ENCODE measurements around the gene PIK3R5. TPM values are rescaled to one million over a fixed set of nuclear protein-coding genes. Genes with fewer than 3 reads are reported as not detected.

PIK3R5 gene
- total and polyA plus RNA-seq, 8 donors, result 0.90 to 29.8 (median 5.1) TPM; not detected in 1

DNA sequence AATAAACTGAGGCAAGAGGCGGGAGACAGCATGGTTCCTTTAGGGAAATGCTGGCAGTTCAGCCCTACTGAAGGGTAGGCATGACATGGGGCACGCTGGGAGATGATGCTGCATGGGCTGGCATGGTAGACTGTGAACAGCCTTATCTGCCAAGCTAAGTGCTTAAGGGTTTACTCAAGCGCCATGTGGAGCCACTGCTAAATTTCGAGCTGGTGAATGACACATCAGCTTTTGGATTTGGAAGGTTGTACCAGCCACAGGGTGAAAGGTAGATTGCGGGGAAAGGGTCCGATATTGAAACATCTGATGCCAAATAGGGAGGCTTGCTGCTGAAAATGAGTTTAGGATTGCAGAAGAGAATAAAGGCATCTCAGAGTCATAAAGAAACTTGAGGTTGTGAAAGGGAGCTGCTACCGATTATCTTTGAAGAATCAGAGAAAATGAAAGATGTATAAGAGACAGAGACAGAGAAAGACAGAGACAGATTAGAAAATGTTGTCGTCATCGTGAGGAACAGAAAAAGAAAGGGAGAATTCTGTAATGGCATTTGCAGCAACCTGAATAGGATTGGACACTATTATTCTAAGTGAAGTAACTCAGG is 16.3 kb downstream of the PIK3R5 start:
- H3K27ac ChIP-seq, result no peak overlapping the region
- H3K4me1 ChIP-seq, result peaks cover 0 to 9% (median 0%) of the 10 kb centered on the region in 4 donors
- peaks cover 0 to 4% (median 0%) of the 10 kb centered on the region in 3 donors for H3K27me3 ChIP-seq
- 78 to 84% (median 79%) methylated on average over 9 of the region's 9 CpGs for WGBS, 5 donors
- no peak for DNase-seq
- no peak for TF ChIP-seq EP300 (IDR thresholded peaks at IDR 0.05)
- TF ChIP-seq, protein P1, sequence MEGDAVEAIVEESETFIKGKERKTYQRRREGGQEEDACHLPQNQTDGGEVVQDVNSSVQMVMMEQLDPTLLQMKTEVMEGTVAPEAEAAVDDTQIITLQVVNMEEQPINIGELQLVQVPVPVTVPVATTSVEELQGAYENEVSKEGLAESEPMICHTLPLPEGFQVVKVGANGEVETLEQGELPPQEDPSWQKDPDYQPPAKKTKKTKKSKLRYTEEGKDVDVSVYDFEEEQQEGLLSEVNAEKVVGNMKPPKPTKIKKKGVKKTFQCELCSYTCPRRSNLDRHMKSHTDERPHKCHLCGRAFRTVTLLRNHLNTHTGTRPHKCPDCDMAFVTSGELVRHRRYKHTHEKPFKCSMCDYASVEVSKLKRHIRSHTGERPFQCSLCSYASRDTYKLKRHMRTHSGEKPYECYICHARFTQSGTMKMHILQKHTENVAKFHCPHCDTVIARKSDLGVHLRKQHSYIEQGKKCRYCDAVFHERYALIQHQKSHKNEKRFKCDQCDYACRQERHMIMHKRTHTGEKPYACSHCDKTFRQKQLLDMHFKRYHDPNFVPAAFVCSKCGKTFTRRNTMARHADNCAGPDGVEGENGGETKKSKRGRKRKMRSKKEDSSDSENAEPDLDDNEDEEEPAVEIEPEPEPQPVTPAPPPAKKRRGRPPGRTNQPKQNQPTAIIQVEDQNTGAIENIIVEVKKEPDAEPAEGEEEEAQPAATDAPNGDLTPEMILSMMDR (IDR thresholded peaks at IDR 0.05), result no peak
- TF ChIP-seq POLR2AphosphoS5 (IDR thresholded peaks at IDR 0.05), result no peak
- TF ChIP-seq POLR2A (IDR thresholded peaks at IDR 0.05), result no peak
- intact Hi-C loops (cut with DNase I; ENCODE audit: low total_unique reads), result no loop called here
- H3K36me3 ChIP-seq, result no peaks in the 10 kb centered on the region
- H3K9me3 ChIP-seq, result peaks cover 0 to 12% (median 4%) of the 10 kb centered on the region in 4 donors
- H3K4me3 ChIP-seq, result no peak overlapping the region

DNA sequence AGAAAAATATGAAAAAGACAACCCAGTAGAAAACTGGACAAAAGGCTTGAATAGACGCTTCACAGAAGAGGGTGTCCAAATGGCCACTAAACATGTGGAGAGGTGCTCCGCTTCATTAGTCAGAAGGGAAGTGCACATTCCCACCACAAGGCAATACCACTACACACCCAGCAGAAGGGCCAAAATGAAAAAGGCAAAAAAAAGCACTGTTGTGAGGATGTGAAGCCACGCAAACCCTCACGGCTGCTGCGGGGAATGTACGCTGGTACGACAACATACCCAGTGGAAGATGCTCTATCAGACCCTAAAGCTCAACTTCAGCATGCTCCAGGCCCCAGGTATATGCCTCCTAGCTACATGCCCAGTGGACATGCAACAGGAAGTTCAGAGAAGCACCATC is 17.0 kb downstream of the PIK3R5 start:
- intact Hi-C loops (cut with DNase I; ENCODE audit: low total_unique reads), result no loop called here
- Histone ChIP-seq H3K27me3 (peaks cover 0 to 4% (median 0%) of the 10 kb centered on the region in 3 donors), H3K9me3 (peaks cover 0 to 14% (median 5%) of the 10 kb centered on the region in 4 donors), H3K27ac (no peak overlapping the region), H3K36me3 (no peaks in the 10 kb centered on the region), H3K4me1 (peaks cover 0 to 5% (median 0%) of the 10 kb centered on the region in 4 donors), H3K4me3 (no peak overlapping the region)
- 87 to 94% (median 90%) methylated on average over 7 of the region's 7 CpGs for WGBS, 5 donors
- TF ChIP-seq POLR2A (IDR thresholded peaks at IDR 0.05) (no peak), POLR2AphosphoS5 (IDR thresholded peaks at IDR 0.05) (no peak), EP300 (IDR thresholded peaks at IDR 0.05) (no peak)
- TF ChIP-seq, protein P1 (IDR thresholded peaks at IDR 0.05), result no peak
- DNase-seq, result no peak

- no peak overlapping the region for H3K4me3 ChIP-seq
- H3K9me3 ChIP-seq, result peaks cover 0 to 14% (median 5%) of the 10 kb centered on the region in 4 donors
- TF ChIP-seq POLR2AphosphoS5 (IDR thresholded peaks at IDR 0.05), result no peak
- TF ChIP-seq POLR2A (IDR thresholded peaks at IDR 0.05), result no peak
- TF ChIP-seq, protein P1 (IDR thresholded peaks at IDR 0.05), result no peak
- no peak for TF ChIP-seq EP300 (IDR thresholded peaks at IDR 0.05)
- 89 to 95% (median 90%) methylated on average over 7 of the region's 7 CpGs for WGBS, 5 donors
- H3K4me1 ChIP-seq, result no peaks in the 10 kb centered on the region
- no peak for DNase-seq
- H3K27me3 ChIP-seq, result peaks cover 0 to 6% (median 0%) of the 10 kb centered on the region in 3 donors
- no peak overlapping the region for H3K27ac ChIP-seq
- intact Hi-C loops (cut with DNase I; ENCODE audit: low total_unique reads), result no loop called here
- no peaks in the 10 kb centered on the region for H3K36me3 ChIP-seq
Measured at GRCh38 chr17:8947201-8947600, 18.3 kb downstream of the PIK3R5 start.

GRCh38 chr17:8946476-8946875 is 19.0 kb downstream of the PIK3R5 start:
- no peak for TF ChIP-seq EP300 (IDR thresholded peaks at IDR 0.05)
- no peak for TF ChIP-seq POLR2A (IDR thresholded peaks at IDR 0.05)
- TF ChIP-seq POLR2AphosphoS5 (IDR thresholded peaks at IDR 0.05), result no peak
- TF ChIP-seq, protein P1 (IDR thresholded peaks at IDR 0.05), result no peak
- whole genome bisulfite sequencing, 5 donors, result 88 to 90% (median 89%) methylated on average over 6 of the region's 6 CpGs
- intact Hi-C loops (cut with DNase I; ENCODE audit: low total_unique reads), result no loop called here

More at GRCh38 chr17:8946476-8946875, 19.0 kb downstream of the PIK3R5 start:
- Histone ChIP-seq H3K9me3 (peaks cover 0 to 14% (median 5%) of the 10 kb centered on the region in 4 donors), H3K4me3 (no peak overlapping the region), H3K4me1 (no peaks in the 10 kb centered on the region), H3K27ac (no peak overlapping the region), H3K27me3 (peaks cover 0 to 13% (median 0%) of the 10 kb centered on the region in 3 donors), H3K36me3 (no peaks in the 10 kb centered on the region)
- no peak for DNase-seq

All from stomach (tissue), 9 donors.